Activated B cell treated with CpG ODN at 0.5 μM for 24 hours (primary cell): ENCODE data around the gene NKAPL. TPM values are rescaled to one million over a fixed set of nuclear protein-coding genes. Genes with fewer than 3 reads are reported as not detected.

Source experiments
- ATAC-seq: fragments of 200-7000 bp; cut with Tn5 transposase; one replicate; pipeline ENCODE4 v1.10.0; 2021; ENCODE audit warnings: low read depth, mild to moderate bottlenecking, moderate library complexity
- CTCF ChIA-PET: fragments of 350-600 bp; sonication (Branson Sonifier 250); formaldehyde crosslinking; loops from one replicate; lab custom pipeline; 2021; ENCODE audit warnings: antibody characterized with exemption; lab: Charles Lee
- POLR2A ChIA-PET: fragments of 350-600 bp; sonication (Branson Sonifier 250); formaldehyde crosslinking; loops from one replicate; lab custom pipeline; 2021; ENCODE audit warnings: antibody characterized with exemption; lab: Charles Lee
- DNase-seq: peaks from one replicate; pipeline ENCODE4 v3.0.0; 2022
- H3K27ac Mint-ChIP-seq: one replicate; pipeline ENCODE4 v1.8.0; 2020; ENCODE audit warnings: mixed read lengths
- H3K27me3 Mint-ChIP-seq: one replicate; pipeline ENCODE4 v1.8.0; 2021; ENCODE audit warnings: mixed read lengths
- H3K36me3 Mint-ChIP-seq: one replicate; pipeline ENCODE4 v1.8.0; 2021; ENCODE audit warnings: low read depth, mixed read lengths
- H3K4me1 Mint-ChIP-seq: one replicate; pipeline ENCODE4 v1.8.0; 2021; ENCODE audit warnings: mixed read lengths
- H3K4me3 Mint-ChIP-seq: one replicate; pipeline ENCODE4 v1.8.0; 2020; ENCODE audit warnings: mild to moderate bottlenecking, mixed read lengths
- H3K9me3 Mint-ChIP-seq: one replicate; pipeline ENCODE4 v1.8.0; 2020; ENCODE audit warnings: mixed read lengths
- CTCF ChIP-seq: fragments of 200-600 bp; IDR thresholded peaks from one replicate; pipeline ENCODE4 v1.8.0; 2022; ENCODE audit warnings: antibody characterized with exemption, mild to moderate bottlenecking
- intact Hi-C: fragments of 100-400 bp; cut with micrococcal nuclease; formaldehyde crosslinking; loops from one replicate; pipeline ENCODE4 v1.15.1; 2024
- total RNA-seq: library from RNA; stranded (reverse); gene quantifications from 2 replicates; pipeline ENCODE4 v1.2.3, GENCODE V29; 2022

Gene NKAPL
- total RNA-seq, 1 donor from 2014 or later, result 0.35 TPM

GRCh38 chr6:28252009-28252975 is 6.8 kb upstream of the NKAPL start, which contains the start of gene ZKSCAN4:
ZKSCAN4 (minus strand) TSS chr6:28252269; CDS start chr6:28251980, 289 bp downstream.
- H3K27ac Mint-ChIP-seq, result peak within 1 kb of the TSS; percentile 80
- CTCF ChIA-PET, result interaction anchor here (1.0 to 1.9 kb wide), 4 partner anchors 15 to 148 kb away, joined by 3 to 8 read pairs (median 6); partner anchors contain the start of gene ZSCAN26
- peaks cover 30% of the 10 kb centered on the region for H3K4me1 Mint-ChIP-seq

DNA sequence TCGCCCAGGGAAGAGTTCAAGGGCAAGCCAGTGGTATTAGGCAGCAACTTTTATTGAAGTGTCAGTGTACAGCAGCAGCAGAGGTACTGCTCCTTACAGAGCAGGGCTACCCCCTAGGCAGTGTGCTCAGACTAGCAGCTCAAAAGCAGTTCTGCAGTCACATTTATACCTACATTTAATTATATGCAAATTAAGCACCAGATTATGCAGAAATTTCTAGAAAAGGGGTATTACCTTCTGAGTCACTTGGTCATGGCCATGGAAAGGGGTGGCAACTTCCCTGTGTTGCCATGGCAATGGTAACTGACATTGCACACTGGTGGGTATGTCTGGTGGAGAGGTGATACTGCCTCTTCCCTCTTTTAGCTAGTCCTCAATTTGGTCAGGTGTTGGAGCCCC is 5.0 kb upstream of the NKAPL start:
- Mint-ChIP-seq H3K27ac (no peak overlapping the region), H3K36me3 (peaks cover 11% of the 10 kb centered on the region), H3K9me3 (peaks cover 6% of the 10 kb centered on the region), H3K4me3 (no peak overlapping the region), H3K27me3 (peaks cover 6% of the 10 kb centered on the region), H3K4me1 (peaks cover 33% of the 10 kb centered on the region)
- intact Hi-C loops, result no loop called here
- ATAC-seq (no peak), DNase-seq (no peak)
- POLR2A ChIA-PET, result interaction anchor here (1.2 to 3.8 kb wide), 3 partner anchors 13 to 117 kb away, joined by 3 to 63 read pairs (median 40); partner anchors contain the start of genes ZKSCAN8 and ZSCAN26
- CTCF ChIA-PET, result interaction anchor here (0.7 kb wide), 1 partner anchor 13 kb away, joined by 4 read pairs; the partner anchor contains the start of gene ZSCAN26
- TF ChIP-seq CTCF, result no peak

More at GRCh38 chr6:28252009-28252975, 6.8 kb upstream of the NKAPL start, which contains the start of gene ZKSCAN4:
- Mint-ChIP-seq H3K36me3 (peaks cover 26% of the 10 kb centered on the region), H3K9me3 (no peaks in the 10 kb centered on the region), H3K27me3 (peaks cover 2% of the 10 kb centered on the region), H3K4me3 (peak within 1 kb of the TSS; percentile 95)
- peak; percentile 57 for DNase-seq
- peak; percentile 90 for ATAC-seq
- POLR2A ChIA-PET, result interaction anchor here (0.6 to 3.8 kb wide), 16 partner anchors 9 to 993 kb away, joined by 3 to 63 read pairs (median 6); partner anchors contain the start of genes ZKSCAN8, ZNF165, ZSCAN12 and ZSCAN16
- intact Hi-C loops, result loop anchor here (1.0 to 2.0 kb wide), 8 partner anchors 15 to 147 kb away; partner anchors contain the start of genes PGBD1, ZKSCAN8, ZSCAN12 and ZSCAN16
- TF ChIP-seq CTCF, result no peak

DNA sequence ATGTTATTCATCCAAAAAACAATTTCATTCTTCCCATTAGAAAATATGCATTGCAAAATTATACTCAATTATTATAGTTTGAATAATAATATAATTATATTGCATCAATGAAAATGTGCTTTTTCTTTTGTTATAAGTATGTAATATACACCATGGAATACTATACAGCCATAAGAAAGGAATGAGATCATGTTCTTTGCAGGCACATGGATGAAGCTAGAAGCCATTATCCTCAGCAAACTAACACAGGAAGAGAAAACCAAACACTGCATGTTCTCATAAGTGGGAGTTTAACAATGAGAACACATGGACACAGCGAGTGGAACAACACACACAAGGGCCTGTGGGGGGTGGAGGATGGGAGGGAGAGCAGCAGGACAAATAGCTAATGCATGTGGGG is 2.1 kb upstream of the NKAPL start:
- intact Hi-C loops, result no loop called here
- CTCF ChIA-PET, result no interaction called here
- DNase-seq, result no peak
- POLR2A ChIA-PET, result no interaction called here
- H3K4me3 Mint-ChIP-seq, result no peak overlapping the region
- no peak overlapping the region for H3K27ac Mint-ChIP-seq
- no peak for ATAC-seq
- TF ChIP-seq CTCF, result no peak
- H3K27me3 Mint-ChIP-seq, result peaks cover 6% of the 10 kb centered on the region
- peaks cover 6% of the 10 kb centered on the region for H3K9me3 Mint-ChIP-seq
- H3K36me3 Mint-ChIP-seq, result peaks cover 4% of the 10 kb centered on the region
- peaks cover 15% of the 10 kb centered on the region for H3K4me1 Mint-ChIP-seq

DNA sequence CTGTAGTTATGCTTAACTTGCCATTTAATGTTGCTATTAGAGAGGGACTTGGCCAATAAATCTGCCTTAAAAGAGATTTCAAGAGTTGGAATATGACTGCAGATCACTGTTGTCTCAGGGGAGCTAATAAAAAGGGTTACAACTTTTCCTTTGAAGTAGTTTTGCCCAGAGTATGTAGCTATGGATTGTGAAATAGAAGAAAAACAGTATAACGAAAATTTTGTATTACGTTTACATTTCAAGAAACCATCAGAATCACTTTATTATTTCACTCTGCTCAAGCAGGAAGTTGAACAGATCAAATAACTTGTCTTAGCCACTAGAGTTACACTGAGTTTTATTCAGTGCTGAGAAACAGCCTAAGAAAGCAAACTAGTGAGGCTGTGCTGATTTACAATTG is 4.8 kb downstream of the NKAPL start:
- DNase-seq (no peak), ATAC-seq (no peak)
- no peak for TF ChIP-seq CTCF
- Mint-ChIP-seq H3K27ac (no peak overlapping the region), H3K36me3 (no peaks in the 10 kb centered on the region), H3K4me3 (no peak overlapping the region), H3K27me3 (no peaks in the 10 kb centered on the region), H3K9me3 (no peaks in the 10 kb centered on the region), H3K4me1 (peaks cover 6% of the 10 kb centered on the region)
- ChIA-PET POLR2A (interaction anchor here (1.7 kb wide), 1 partner anchor 12 kb away, joined by 6 read pairs; the partner anchor contains the start of gene ZKSCAN4), CTCF (no interaction called here)
- intact Hi-C loops, result loop anchor here (10.0 kb wide), 2 partner anchors 71 to 359 kb away; partner anchors contain the start of gene ZSCAN31
